Right kidney (tissue), 1 donor: Measurements from ENCODE around the gene CEP57L1.
"Not testable (repeated sequence)": the region's sequence is repeated elsewhere in the genome, so short reads cannot be mapped to it uniquely, and the experiment has no call there.

Experiments
- DNase-seq: peaks from one replicate; pipeline ENCODE4 v3.0.0-alpha.2; 2016

CEP57L1 gene

DNA sequence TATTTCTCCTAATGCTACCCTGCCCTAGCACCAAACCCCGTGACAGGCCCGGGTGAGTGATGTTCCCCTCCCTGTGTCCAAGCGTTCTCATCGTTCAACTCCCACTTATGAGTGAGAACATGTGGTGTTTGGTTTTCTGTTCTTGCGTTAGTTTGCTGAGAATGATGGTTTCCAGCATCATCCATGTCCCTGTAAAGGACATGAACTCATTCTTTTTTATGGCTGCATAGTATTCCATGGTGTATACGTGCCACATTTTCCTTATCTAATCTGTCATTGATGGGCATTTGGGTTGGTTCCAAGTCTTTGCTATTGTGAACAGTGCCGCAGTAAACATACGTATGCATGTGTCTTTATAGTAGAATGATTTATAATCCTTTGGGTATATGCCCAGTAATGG lies 14.4 kb downstream of the CEP57L1 start:
- not testable (repeated sequence) for DNase-seq

DNA sequence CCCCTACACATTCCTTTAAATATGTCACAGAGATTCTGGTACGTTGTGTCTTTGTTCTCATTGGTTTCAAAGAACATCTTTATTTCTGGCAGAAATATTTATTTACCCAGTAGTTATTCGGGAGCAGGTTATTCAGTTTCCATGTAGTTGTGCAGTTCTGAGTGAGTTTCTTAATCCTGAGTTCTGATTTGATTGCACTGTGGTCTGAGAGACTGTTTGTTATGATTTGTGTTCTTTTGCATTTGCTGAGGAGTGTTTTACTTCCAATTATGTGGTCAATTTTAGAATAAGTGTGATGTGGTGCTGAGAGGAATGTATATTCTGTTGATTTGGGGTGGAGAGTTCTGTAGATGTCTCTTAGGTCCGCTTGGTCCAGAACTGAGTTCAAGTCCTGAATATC lies 17.4 kb downstream of the CEP57L1 start:
- not testable (repeated sequence) for DNase-seq

DNA sequence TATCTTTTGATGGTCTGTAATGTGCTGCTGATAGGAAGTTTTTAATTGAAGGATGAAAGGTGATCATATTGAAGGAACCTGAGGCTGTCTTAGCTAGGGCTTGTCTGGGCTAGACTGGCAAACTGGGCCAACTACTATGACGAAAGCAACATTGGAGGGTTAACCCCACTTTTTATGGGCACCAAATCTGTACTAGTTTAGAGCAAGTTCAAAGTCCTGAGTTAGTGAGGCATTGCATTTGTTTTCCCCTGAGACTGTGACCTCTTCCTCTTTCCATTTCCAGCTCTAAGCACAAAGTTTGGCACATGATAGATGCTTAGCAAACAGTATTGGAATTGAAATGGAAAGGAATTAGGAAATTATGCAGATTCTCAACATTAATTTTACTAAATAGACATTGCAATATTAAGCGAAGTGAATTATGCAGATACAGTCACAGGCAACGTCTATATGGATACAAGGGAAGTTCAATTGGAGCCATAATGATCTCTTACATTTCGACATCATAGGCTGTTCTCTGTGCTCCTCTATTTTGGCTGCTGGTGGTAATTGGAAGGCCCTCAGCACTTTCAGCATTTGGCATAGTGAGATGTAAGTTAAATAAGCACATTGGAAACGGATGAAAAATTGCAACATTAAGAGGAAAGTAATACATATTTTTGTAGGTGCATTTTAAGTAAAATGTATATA lies 22.2 kb downstream of the CEP57L1 start:
- no peak for DNase-seq

DNA sequence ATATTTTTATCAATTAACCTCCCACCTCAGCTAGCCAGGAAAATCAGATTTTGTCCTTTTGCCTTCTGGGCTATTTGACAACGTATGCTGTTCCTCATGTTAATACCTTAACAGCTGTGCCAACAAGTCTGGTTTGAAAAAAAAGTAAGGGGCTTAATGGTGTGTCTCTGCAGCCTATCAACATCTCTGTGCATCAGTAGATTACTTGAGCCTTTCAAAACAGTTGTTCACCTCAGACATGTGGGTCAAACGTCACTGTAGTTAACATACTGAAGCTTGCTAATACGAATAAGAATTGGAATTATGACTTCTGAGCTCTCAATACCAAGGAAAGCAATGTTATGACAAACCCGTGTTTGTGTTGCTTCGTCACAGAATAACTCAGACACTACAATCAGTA lies 23.0 kb downstream of the CEP57L1 start:
- DNase-seq: no peak

DNA sequence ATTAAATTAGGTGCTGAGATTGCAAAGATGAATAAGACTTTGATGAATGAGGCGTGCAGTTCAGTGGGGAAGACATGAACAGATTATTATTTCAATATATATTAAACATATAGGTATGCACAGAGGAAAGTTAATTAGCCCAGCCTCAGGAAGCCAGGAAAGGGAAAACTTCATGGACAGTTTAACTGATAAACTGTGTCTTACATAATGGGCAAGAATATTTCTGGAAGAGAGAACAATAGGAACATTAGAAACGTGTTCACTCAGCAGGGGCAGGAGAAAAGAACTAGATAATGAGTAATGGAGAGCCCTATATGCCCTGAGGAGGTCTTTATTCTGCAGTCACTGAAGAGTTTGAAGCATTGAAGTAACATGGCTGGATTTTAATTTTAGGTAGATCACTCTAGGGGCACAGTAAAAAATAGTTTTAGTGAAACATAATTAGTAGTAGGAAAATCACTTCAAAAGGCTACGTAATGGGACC lies 23.6 kb downstream of the CEP57L1 start:
- DNase-seq: no peak

DNA sequence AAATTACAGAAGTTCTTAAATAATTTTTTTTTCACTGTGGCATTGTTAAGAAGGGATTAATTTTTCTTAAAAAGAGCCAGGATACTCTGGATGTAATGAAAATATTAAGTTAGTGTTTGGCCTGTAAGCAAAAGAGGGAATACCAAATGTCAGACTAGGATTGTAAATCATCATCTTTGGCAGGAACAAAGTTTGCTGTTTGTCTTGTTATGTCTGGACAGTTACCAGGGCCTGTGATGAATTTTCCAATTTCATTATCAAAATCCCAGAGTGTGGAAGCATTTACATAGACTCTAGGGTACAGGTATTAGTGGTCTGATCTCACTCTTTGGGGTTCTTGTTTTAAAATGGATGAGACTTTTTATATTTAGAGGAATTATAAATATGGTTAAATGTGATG lies 26.1 kb downstream of the CEP57L1 start:
- no peak for DNase-seq

DNA sequence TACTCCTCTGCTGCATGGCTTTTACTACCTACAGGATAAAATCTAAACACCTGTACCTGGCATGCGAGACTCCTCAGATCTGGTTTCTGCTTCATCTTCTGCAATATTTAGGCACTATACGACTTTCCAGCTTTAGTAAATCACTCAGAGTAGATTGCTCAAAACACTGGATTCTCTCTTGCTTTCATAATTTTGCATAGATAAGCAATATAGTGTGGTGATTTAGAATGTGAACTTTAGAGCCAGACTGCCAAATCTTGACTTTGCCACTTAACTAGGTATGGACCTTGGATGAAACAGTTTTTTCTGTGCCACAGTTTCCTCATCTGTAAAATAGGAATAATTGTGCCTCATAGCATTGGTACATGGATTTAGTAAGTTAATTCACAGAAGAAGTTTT lies 28.9 kb downstream of the CEP57L1 start:
- no peak for DNase-seq

DNA sequence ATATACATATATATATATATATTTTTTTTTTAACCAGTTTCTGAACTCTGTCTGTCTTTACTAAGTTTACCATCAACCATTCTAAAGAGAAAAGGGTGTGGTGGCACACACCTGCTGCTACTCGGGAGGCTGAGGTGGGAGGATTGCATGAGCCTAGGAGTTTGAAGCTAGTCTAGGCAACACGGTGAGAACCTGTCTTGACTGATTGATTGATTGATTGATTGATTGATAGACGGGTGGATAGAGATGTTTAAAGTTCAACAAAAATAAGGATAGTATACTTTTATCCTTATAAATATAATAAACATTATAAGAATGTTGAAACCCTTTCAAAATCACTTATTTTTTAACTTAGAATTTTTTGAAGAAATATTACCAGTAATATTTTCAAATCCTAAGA lies 30.2 kb downstream of the CEP57L1 start:
- DNase-seq: no peak

DNA sequence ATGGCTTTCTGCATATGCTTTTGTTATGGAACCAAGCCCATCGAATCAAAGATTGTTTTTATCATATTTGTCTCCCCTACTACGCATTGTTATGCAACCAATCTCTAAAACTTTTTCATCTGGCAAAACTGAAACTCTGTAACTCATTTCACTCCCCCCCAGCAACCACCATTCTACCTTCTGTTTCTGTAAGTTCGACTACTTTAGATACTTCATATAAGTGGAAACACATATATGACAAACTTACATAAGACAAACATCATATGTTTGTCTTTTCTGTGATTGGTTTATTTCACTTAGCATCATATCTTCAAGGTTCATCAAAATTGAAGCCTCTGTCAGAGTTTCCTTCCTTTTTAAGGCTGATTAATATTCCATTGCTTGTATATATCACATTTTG lies 34.8 kb downstream of the CEP57L1 start:
- DNase-seq: no peak

DNA sequence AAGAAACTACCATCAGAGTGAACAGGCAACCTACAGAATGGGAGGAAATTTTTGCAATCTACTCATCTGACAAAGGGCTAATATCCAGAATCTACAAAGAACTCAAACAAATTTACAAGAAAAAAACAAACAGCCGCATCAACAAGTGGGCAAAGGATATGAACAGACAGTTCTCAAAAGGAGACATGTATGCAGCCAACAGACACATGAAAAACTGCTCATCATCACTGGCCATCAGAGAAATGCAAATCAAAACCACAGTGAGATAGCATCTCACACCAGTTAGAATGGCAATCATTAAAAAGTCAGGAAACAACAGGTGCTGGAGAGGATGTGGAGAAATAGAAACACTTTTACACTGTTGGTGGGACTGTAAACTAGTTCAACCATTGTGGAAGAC lies 40.3 kb downstream of the CEP57L1 start:
- DNase-seq: not testable (repeated sequence)

DNA sequence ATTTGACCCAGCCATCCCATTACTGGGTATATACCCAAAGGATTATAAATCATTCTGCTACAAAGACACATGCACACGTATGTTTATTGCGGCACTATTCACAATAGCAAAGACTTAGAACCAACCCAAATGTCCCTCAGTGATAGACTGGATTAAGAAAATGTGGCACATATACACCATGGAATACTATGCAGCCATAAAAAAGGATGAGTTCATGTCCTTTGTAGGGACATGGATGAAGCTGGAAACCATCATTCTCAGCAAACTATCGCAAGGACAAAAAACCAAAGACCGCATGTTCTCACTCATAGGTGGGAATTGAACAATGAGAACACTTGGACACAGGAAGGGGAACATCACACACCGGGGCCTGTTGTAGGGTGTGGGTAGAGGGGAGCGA lies 40.7 kb downstream of the CEP57L1 start:
- DNase-seq: not testable (repeated sequence)

DNA sequence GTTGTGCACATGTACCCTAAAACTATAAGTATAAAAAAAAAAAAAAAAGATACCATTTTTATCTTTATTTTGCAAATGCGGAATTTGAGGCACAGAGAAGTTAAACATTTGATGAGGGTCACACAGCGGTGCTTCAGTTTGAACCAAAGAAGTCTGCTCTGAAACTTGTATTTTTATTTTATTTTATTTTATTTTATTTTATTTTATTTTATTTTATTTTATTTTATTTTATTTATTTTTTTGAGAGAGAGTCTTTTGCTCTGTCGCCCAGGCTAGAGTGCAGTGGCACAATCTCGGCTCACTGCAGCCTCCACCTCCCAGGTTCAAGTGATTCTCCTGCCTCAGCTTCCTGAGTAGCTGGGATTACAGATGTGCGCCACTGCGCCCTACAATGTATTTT lies 41.2 kb downstream of the CEP57L1 start:
- not testable (repeated sequence) for DNase-seq

DNA sequence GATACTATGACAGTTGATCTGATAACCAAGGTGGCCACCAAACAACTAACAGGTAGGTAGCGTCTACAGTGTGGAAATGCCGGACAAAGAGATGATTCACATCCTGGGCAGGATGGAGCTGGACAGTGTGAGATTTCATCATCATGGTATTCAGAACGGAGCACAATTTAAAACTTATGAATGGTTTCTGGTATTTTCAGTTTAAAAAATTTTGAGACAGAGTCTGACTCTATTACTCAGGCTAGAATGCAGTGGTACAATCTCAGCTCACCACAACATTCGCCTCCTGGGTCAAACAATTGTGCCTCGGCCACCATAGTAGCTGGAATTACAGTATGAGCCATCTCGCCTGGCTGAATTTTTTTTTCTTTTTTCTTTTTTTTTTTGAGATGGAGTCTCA lies 43.8 kb downstream of the CEP57L1 start:
- no peak for DNase-seq

DNA sequence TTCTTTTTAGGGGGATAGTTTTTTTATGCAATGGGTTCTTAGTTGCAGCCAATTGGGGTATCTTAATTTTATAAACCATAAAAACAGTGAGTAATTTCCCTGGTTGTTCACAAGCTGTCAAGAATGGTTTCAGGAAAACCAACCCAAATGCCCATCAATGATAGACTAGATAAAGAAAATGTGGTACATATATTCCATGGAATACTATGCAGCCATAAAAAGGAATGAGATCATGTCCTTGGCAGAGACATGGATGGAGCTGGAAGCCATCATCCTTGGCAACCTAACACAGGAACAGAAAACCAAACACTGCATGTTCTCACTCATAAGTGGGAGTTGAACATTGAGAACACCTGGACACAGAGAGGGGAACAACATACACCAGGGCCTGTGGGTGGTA lies 46.8 kb downstream of the CEP57L1 start:
- not testable (repeated sequence) for DNase-seq

DNA sequence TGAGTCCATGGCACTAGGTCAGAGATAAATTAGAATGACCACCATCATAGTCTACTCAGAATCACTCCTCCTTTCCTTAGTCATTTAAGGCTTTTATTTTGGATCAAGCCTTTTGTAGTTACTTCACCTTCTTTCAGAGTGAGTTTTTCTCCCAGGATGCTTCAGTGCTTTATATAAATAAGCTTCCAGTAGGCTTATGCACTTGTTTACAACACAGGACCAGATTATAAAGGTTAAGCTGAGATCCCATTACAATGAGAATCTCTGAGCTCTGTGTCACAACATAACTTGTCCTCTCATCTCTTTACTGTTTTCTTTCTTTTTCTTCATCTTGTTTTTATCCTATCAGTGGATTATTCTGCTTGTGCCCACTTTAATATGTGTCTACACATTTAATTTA lies 47.9 kb downstream of the CEP57L1 start:
- DNase-seq: no peak

DNA sequence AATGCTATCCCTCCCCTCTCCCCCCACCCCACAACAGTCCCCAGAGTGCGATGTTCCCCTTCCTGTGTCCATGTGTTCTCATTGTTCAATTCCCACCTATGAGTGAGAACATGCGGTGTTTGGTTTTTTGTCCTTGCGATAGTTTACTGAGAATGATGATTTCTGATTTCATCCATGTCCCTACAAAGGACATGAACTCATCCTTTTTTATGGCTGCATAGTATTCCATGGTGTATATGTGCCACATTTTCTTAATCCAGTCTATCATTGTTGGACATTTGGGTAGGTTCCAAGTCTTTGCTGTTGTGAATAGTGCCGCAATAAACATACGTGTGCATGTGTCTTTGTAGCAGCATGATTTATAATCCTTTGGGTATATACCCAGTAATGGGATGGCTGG lies 52.9 kb downstream of the CEP57L1 start:
- not testable (repeated sequence) for DNase-seq

DNA sequence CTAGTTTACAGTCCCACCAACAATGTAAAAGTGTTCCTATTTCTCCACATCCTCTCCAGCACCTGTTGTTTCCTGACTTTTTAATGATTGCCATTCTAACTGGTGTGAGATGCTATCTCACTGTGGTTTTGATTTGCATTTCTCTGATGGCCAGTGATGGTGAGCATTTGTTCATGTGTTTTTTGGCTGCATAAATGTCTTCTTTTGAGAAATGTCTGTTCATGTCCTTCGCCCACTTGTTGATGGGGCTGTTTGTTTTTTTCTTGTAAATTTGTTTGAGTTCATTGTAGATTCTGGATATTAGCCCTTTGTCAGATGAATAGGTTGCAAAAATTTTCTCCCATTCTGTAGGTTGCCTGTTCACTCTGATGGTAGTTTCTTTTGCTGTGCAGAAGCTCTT lies 53.4 kb downstream of the CEP57L1 start:
- not testable (repeated sequence) for DNase-seq

DNA sequence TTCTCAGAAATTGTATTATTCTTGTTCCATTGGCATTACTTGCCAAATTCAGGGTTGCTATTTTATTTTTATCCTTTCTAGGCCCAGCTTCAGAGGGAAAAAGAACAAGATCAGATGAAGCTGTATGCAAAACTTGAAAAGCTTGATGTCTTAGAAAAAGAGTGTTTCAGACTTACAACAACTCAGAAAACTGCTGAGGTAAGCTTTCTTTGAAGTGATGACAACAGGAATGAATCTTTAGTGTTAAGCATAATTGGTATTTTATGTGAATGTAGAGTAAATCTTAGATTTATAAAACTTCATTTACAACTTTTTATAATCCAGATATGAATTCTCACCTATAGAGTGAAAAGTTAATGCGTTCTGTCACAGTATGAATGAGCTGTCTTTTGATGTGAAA lies 58.4 kb downstream of the CEP57L1 start:
- no peak for DNase-seq

DNA sequence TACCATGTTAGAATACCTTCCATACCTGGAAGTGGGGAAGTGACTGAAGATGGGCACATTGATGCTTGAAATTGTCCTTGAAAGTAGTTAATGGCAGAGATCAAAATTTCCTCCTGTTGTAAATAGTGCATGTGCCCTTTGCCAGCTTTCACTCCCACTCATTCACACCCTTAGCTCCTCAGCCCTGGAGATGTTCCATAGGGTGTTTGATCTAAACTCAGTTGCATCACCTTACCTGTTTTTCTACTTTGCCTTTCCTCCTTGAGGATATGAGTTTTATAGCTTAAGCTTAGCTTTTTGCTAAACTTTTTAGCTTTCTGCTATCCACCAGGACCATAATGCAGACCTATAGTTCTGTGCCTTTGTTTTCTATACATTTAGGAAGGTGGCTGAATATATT lies 69.0 kb downstream of the CEP57L1 start:
- no peak for DNase-seq

DNA sequence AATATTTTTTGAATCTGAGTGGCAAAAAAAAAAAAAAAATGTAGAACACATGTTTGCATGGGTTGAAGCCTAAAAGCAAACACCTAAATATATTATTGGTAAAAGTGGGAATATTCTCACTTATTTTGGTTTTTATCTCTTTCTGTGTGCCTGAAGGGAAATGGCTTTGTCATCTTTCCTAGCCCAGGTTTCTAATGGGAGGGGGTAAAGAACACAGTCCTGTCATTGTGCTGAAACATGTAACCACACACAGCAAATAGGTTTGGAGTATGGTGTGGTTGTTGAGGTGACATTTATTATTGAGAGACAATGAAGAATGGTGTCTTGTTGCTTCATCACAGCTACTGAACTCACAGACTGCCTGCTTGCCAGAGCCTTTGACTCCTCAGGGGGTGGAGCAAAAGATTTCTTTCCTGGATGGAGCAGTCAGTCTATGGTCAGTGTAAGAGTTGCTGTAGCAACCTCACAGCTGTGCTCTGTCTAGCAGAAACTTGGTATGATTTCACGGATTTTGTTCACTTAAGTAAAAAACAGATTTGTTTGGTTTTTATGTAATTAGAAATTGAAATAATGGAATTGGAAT lies 70.2 kb downstream of the CEP57L1 start:
- no peak for DNase-seq

DNA sequence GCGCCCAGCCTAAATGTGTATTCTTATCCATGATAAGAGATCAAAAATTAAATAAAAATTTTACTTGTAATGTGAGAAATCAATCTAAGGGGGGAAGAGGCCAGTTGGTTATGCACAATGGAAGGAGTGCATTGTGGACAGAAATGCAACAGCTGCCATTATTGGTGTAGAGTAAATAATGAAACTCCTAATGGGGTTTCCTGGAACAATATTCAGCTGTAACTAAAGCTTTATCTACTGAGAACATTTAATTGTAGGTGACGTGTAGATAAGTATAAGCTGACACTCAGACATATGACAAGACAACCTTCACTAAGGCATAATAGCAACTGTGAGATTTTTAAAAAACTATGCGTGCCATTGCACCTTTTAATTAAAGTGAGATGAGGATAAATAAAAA lies 71.4 kb downstream of the CEP57L1 start:
- no peak for DNase-seq

DNA sequence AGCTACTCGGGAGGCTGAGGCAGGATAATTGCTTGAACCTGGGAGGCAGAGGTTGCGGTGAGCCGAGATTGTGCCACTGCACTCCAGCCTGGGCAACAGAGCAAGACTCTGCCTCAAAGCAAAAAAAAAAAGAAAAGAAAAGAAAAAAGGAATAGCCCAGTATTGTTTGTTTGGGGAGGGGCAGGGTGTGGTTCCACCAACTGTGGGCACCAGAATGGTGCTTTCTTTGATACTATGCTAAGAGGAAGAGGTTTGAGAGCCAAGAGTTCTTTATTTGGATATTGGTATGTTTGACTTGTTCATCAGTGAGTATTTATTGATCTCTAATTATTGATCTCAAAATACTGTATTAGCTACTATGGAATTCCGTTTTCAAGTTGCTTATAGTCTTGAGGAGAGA lies 72.3 kb downstream of the CEP57L1 start:
- no peak for DNase-seq

DNA sequence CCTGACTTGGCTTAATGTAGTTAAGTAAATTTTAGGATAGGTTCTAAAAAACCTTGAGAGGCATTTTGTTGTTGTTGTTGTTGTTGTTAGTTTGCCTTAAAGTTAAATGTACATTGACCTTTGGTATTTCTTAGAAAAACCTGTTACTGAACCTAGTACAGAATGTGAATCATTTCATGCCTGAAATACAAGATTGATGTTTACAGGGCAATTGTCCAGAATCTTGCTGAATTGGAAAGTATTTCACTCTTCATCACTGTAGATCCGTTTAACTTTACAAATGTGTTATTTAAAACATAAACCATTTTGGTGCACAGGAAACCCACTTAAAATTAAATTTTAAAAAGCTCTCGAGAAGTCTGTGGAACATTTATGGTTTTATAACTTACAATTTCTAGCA lies 75.0 kb downstream of the CEP57L1 start:
- DNase-seq: no peak

DNA sequence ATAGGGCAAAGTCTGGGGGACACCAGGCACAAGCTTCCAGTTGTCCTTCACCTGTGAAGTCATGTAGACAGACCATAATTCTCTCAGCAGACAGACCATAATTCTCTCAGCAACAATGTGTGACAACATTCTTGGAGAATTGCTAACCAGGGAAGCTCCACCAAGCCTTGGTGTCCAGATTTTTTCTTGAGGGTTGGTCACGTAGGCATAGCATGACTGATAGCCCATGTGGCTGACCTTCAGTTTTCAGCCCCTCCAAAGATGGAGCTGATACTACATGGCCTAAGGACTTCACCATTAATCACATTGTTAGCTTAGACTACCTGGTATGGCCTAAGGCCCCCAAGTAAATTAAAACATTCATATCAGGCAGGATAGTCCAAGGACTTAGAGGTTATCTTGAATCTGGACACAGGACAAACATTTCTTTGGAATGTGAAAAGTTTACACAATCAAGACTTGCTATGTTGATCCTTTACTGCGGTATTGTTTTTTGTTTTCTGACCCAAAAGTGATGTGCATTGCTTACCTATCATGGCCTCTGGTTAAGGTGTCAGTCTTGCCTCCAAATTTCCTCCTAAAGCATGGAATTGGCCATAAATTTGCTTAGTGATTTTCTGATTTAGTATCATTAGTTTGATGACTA lies 76.9 kb downstream of the CEP57L1 start:
- DNase-seq: no peak
